A172 (cell line): ENCODE measurements around the gene BLVRA. TPM values are rescaled to one million over a fixed set of nuclear protein-coding genes. Genes with fewer than 3 reads are reported as not detected.
A peak's percentile ranks its signal among the peaks of the same experiment; 100 is the strongest.
"Not testable (repeated sequence)": the region's sequence is repeated elsewhere in the genome, so short reads cannot be mapped to it uniquely, and the experiment has no call there.

Experiments
- DNase-seq: peaks from one replicate; pipeline ENCODE4 v3.0.0-alpha.2; 2015; ENCODE audit warnings: low spot score
- total RNA-seq: library from RNA; depleted of rRNA; stranded (reverse); fragments of >200 nt; shearing (Covaris generic); gene quantifications from 2 replicates; pipeline ENCODE4 v1.2.3, GENCODE V29; 2014

BLVRA gene
- total RNA-seq, 1 experiment from 2014 or later, result 129 TPM

GRCh38 chr7:43808410-43808809 is 49.9 kb downstream of the BLVRA start:
- DNase-seq, result no peak

GRCh38 chr7:43810195-43810941 is 51.9 kb downstream of the BLVRA start:
- DNase-seq, result peak; percentile 22

GRCh38 chr7:43815373-43815772 is 56.9 kb downstream of the BLVRA start:
- DNase-seq, result no peak

GRCh38 chr7:43816046-43816797 is 57.7 kb downstream of the BLVRA start:
- not testable (repeated sequence) for DNase-seq

GRCh38 chr7:43823425-43823824 is 64.9 kb downstream of the BLVRA start:
- not testable (repeated sequence) for DNase-seq

GRCh38 chr7:43823941-43824340 is 65.5 kb downstream of the BLVRA start:
- DNase-seq, result no peak

GRCh38 chr7:43824513-43824912 is 66.0 kb downstream of the BLVRA start:
- not testable (repeated sequence) for DNase-seq

GRCh38 chr7:43824963-43825362 is 66.5 kb downstream of the BLVRA start:
- no peak for DNase-seq

- DNase-seq, result no peak
These were observed 66.9 kb downstream of the BLVRA start for GRCh38 chr7:43825391-43825808.

GRCh38 chr7:43830917-43831316 is 72.4 kb downstream of the BLVRA start:
- not testable (repeated sequence) for DNase-seq

- DNase-seq, result peak; percentile 84
These were observed 76.2 kb downstream of the BLVRA start for GRCh38 chr7:43834463-43835251.

- DNase-seq, result no peak
These were observed 79.8 kb downstream of the BLVRA start for GRCh38 chr7:43838201-43838658.

GRCh38 chr7:43843296-43843695 is 84.8 kb downstream of the BLVRA start:
- no peak for DNase-seq

- no peak for DNase-seq
These were observed 85.8 kb downstream of the BLVRA start for GRCh38 chr7:43844257-43844656.

GRCh38 chr7:43844662-43845061 is 86.2 kb downstream of the BLVRA start:
- DNase-seq, result no peak

- peak; percentile 68 for DNase-seq
These were observed 89.0 kb downstream of the BLVRA start for GRCh38 chr7:43847496-43847895.

- DNase-seq, result no peak
These were observed 90.6 kb downstream of the BLVRA start for GRCh38 chr7:43849047-43849446.

GRCh38 chr7:43850348-43851116 is 92.1 kb downstream of the BLVRA start:
- DNase-seq, result no peak

GRCh38 chr7:43851805-43852204 is 93.3 kb downstream of the BLVRA start:
- DNase-seq, result no peak

GRCh38 chr7:43855176-43855575 is 96.7 kb downstream of the BLVRA start:
- DNase-seq, result no peak

GRCh38 chr7:43856316-43856715 is 97.8 kb downstream of the BLVRA start:
- no peak for DNase-seq
